ENCODE data around the gene FN1.

DNA sequence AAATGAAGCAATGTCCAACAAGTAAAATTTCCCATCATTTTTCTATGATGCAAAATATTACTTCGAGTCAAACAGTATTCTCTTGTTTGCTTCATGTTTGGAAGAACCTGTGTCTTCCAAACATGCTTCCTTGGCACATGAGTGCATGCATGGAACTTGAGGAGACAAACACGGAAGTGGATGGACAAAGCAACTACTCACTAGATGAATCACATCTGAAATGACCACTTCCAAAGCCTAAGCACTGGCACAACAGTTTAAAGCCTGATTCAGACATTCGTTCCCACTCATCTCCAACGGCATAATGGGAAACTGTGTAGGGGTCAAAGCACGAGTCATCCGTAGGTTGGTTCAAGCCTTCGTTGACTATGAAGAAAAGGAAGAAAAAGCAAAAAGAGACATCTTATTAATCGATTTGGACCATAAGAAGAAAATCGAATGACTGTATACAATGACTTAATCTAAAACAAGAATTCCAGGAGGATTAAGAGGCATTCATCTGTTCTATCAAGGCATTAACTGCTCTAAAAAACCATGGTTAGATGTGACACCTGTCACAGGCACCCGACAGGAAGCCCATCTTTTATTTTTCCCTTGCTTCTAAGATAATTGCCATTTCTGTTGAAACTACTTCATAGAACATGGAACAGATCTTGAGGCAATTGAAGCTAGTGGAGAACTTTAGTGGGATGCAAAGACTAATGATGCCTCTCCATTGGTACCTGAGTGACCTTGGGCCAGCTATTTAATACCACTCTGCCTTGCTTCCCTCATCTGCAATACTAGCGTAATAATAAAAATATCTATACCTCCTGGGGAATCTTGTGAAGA is 68.0 kb downstream of the FN1 start:
- no peak for TF ChIP-seq POLR2A (IDR thresholded peaks at IDR 0.05)
- TF ChIP-seq, protein P1, sequence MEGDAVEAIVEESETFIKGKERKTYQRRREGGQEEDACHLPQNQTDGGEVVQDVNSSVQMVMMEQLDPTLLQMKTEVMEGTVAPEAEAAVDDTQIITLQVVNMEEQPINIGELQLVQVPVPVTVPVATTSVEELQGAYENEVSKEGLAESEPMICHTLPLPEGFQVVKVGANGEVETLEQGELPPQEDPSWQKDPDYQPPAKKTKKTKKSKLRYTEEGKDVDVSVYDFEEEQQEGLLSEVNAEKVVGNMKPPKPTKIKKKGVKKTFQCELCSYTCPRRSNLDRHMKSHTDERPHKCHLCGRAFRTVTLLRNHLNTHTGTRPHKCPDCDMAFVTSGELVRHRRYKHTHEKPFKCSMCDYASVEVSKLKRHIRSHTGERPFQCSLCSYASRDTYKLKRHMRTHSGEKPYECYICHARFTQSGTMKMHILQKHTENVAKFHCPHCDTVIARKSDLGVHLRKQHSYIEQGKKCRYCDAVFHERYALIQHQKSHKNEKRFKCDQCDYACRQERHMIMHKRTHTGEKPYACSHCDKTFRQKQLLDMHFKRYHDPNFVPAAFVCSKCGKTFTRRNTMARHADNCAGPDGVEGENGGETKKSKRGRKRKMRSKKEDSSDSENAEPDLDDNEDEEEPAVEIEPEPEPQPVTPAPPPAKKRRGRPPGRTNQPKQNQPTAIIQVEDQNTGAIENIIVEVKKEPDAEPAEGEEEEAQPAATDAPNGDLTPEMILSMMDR (IDR thresholded peaks at IDR 0.05) = no peak
